LHCN-M2 (cell line): ENCODE measurements around the gene RGL4. TPM values are rescaled to one million over a fixed set of nuclear protein-coding genes. Genes with fewer than 3 reads are reported as not detected.
"Not testable (repeated sequence)": the region's sequence is repeated elsewhere in the genome, so short reads cannot be mapped to it uniquely, and the experiment has no call there.

Experiments
- DNase-seq: peaks from one replicate; pipeline ENCODE4 v3.0.0-alpha.2; 2012; ENCODE audit warnings: low read depth
- polyA plus RNA-seq: library from polyadenylated mRNA; unstranded; fragments of >200 nt; gene quantifications from one replicate; pipeline ENCODE4 v1.2.1, GENCODE V29; 2012; ENCODE audit warnings: missing spikeins
- total RNA-seq: library from RNA; depleted of rRNA; stranded (reverse); fragments of >200 nt; gene quantifications from 2 replicates; pipeline ENCODE4 v1.2.3, GENCODE V29; 2014; rRNA removed

RGL4 gene
- total RNA-seq = not detected in 2 replicates
- polyA plus RNA-seq = 0.07 TPM

GRCh38 chr22:23690713-23691112 lies at the start of gene RGL4:
RGL4 (plus strand) TSS chr22:23691013; CDS start chr22:23692031, 1,018 bp downstream.
- DNase-seq = no peak

GRCh38 chr22:23646526-23646925 lies 44.3 kb upstream of the RGL4 start:
- not testable (repeated sequence) for DNase-seq

- no peak for DNase-seq
Measured at GRCh38 chr22:23649071-23649501, 41.7 kb upstream of the RGL4 start.

GRCh38 chr22:23651676-23652075 lies 39.1 kb upstream of the RGL4 start:
- DNase-seq = no peak

- no peak for DNase-seq
Measured at GRCh38 chr22:23652286-23652685, 38.5 kb upstream of the RGL4 start.

GRCh38 chr22:23652711-23653110 lies 38.1 kb upstream of the RGL4 start:
- no peak for DNase-seq

GRCh38 chr22:23655891-23656475 lies 34.8 kb upstream of the RGL4 start:
- no peak for DNase-seq

GRCh38 chr22:23657727-23658126 lies 33.1 kb upstream of the RGL4 start:
- no peak for DNase-seq

- DNase-seq = not testable (repeated sequence)
Measured at GRCh38 chr22:23660381-23660780, 30.4 kb upstream of the RGL4 start.

- DNase-seq = no peak
Measured at GRCh38 chr22:23670378-23671295, 20.2 kb upstream of the RGL4 start.

- not testable (repeated sequence) for DNase-seq
Measured at GRCh38 chr22:23671387-23671786, 19.4 kb upstream of the RGL4 start.

GRCh38 chr22:23672307-23673049 lies 18.3 kb upstream of the RGL4 start:
- not testable (repeated sequence) for DNase-seq

- DNase-seq = no peak
Measured at GRCh38 chr22:23673050-23673620, 17.7 kb upstream of the RGL4 start.

- no peak for DNase-seq
Measured at GRCh38 chr22:23673826-23674690, 16.8 kb upstream of the RGL4 start.

GRCh38 chr22:23674886-23675501 lies 15.8 kb upstream of the RGL4 start:
- DNase-seq = not testable (repeated sequence)

GRCh38 chr22:23675502-23676415 lies 15.1 kb upstream of the RGL4 start:
- peak; percentile 39 for DNase-seq

- not testable (repeated sequence) for DNase-seq
Measured at GRCh38 chr22:23676841-23677700, 13.7 kb upstream of the RGL4 start.

- DNase-seq = peak; percentile 5
Measured at GRCh38 chr22:23677701-23677995, 13.2 kb upstream of the RGL4 start.
